CD4-positive, alpha-beta T cell treated with Interleukin-10 for 1 hour (primary cell): Measurements from ENCODE around the gene NME7.
A peak's percentile ranks its signal among the peaks of the same experiment; 100 is the strongest.

ENCODE experiments used
- DNase-seq: peaks from one replicate; pipeline ENCODE4 v3.0.0-alpha.2; 2020

The NME7 gene

DNA sequence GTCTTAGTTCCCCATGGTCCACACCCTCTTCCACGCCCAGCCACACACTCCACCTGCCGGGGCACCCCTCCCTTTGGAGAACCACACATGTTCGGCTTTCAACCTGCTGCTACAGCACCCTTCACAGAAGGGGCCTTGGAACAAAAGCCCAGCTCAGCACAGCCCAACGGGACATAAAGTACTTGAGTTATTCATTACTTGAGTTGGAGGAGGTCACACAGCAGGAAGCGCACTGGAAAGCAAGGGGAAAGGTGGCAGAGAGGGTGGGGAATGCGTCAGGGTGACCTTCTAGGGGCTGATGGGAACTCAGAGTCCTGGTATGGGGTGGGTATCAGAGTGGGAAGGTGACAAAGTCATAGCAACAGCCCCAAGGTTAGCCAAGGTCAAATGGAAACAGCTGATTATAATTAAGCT lies 264.1 kb downstream of the NME7 start:
- DNase-seq = no peak

DNA sequence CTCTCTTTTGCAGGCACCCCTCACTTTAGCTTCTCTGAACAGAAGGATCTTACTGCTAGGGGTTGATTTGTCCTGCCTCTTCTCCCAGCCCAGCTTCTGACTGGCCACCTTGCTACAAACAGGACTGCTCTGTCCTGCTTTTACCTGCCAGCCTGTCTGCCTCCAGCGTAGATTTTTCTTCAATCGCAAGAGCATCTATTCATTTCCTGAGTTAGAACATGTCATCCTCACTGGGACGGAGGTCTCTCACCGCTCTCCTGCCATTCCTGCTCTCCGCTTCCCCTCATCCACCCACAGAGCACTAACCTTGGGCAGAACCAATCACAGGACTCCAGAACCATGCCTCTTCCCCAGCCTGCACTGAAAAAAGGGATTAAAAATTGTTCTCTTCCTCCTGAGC lies 264.6 kb downstream of the NME7 start:
- no peak for DNase-seq

DNA sequence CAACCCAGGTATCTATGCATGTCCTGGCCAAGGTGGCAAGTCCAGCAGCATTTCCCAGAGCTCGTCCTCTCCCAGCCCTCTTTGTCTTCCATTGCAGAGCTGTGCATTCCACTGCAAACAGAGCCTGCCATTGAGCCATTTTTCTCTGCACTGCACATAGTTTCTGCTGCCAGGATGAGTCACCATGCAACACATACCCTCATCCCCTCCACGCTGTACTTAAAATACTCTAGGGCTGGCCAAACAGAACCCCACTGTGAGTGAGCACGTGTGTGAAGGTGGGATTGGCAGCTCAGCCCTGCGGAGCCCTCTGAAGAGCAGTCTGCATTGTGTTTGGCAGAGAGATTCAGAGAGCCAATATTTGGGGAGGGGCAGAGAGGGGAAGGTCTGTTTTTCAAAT lies 265.0 kb downstream of the NME7 start:
- DNase-seq = no peak

DNA sequence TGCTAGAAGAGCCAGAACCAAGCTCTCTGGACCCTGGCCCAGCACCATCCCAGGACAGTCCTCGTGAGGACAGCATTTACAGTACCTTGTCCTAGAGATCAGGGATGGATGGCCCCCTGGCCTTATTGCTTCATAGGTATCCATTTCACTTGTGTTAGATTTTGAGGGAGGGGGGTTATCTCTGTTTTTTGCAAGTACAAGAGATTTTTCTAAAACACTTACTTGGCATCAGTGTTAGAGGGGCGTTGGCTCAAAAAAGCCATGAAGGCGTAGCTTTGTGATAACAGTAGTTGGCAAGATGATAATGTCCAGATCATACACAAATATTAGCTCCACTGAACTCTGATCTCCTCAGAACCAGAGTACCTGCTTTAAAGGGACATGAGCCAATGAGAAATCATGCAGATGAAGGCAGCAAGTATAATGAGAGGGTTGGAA lies 266.9 kb downstream of the NME7 start:
- no peak for DNase-seq

DNA sequence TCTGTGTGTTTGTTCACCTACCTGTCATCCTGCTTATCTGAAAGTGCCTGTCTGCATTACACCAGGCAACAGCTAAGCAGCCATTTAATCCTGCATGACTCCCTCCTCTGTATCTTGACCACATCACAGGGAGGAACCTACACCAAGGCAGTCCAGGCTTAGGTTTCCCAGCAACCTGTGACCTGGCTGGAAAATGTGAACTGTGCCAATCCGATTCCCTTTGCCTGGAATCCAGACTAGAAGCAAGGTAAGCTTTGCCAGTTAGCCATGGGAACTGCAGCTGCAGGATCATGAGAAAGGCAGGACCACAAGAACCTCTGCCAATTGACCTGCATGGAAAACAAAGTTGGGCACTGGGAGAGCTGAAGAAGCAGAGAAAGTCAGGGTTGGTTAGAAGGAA lies 267.4 kb downstream of the NME7 start:
- no peak for DNase-seq

DNA sequence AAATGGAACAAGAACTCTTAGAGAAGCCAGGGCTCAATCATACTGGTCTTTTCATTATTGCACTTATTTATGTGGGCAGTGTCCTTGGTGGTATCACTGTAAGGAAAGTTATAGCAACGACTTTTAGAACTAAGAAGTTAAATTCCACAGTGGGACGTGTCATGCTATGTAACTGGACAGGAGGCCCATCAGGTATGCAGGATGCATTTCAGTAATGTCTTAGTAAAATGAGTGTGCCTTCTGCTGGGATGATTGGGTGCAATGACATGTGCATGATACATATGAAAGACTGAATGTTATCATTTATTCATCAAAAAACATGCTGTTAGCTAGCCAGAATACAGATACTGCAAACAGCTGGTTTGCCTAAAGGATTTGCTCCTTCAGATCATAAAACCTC lies 268.0 kb downstream of the NME7 start:
- DNase-seq = no peak

DNA sequence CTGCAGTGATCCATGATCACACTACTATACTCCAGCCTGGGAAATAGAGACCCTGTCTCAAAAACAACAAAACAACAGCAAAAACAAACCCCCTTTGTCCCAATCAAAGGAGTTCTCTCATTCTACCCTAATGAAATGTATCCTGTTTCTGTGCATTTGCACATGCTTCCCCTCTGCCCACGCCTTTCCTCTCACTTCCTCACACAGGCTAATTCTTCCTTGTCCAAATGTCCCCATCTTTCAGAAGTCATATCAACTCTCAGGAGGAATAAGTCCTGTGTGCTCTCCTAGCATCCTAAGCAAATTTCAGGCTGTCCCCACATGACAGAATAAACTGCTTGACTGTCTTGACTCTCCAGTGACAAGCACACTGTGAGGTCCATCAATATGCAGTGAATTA lies 269.2 kb downstream of the NME7 start:
- DNase-seq = no peak

DNA sequence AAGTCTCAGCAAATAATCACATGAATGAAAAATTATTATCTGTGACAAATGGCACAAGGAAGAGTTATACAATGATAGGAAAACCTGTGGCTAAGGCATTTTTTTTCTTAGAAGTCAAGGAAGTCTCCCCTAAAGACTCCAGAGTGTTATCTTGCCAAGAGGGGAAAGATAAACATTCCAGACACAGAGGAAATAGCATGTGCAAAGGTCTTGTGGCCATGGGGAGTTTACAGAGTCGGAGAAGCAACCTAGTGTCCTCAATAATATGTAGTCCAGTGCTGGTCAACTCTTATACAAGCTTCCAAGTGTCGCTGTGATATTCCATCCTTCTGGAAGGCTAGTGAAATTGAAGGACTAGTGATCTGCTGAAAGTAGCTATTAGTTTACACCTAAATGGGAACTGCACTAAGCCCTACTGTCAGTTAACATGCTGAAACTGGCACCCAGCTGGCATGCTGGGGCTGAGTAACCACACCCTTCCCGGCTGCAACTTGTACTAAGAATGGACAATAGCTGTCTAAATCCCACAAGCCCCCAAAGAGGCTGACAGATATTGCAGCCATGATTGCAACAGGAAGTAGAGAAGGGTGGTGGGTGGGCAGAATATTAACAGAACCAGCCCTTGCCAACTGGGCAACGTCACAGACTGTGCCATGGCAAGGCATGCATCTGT lies 272.6 kb downstream of the NME7 start:
- DNase-seq = no peak

DNA sequence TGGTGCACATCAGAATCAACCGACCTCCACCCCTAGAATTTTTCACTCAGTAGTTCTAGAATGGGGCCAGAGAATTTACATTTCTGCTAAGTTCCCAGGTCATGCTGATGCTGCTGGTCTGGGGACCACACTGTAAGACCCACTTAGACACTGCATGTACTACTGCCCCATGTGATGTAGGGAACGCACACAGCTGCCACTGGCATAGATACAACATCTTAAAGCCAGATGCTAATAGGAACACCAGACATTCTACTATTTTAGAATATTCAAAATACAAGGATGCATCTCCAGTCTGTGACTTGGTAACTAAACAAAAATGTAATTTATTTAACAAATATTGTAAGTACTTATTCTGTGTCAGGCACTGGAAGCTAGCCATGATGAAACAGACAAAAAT lies 275.2 kb downstream of the NME7 start:
- DNase-seq = no peak

DNA sequence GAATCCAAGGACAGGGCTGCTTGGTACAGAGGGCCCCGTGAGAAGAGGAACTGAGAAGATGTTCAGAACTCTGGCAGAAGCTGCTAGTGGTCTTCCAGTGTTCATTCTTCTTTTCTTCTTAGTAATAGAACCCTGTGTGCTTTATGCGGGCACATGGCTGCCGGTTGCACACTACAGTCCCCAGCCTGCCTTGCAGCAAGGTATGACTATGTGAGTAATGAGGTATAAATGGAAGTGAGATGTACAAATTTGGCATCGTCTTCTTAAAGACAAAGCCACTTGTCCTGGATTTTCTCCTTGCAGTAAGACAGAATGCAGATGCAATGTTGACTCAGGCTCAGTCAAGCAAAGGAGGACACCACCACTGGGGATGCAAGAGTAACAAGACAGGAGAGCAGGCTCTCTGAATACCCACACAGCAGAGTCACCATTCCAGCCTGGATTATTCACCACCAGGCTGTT lies 276.1 kb downstream of the NME7 start:
- no peak for DNase-seq

DNA sequence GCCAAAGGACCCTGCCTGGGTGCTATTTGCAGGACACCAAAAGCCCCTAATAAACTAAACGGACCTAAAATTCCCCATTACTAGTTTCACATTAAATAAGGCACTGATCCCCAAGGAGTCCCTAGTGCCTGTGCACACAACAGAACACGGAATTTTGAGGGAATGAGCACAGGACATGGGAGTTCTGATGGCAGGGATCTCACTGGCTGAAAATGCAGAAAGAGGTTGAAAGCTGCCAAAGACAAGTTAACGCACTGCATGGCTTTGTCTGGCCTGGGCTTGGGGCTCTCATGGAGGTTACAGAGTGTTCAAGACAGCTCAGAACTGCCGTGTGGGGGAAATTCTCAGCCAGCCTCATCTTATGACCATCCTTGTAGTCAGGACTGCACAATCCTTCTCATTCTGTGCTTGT lies 276.7 kb downstream of the NME7 start:
- no peak for DNase-seq

DNA sequence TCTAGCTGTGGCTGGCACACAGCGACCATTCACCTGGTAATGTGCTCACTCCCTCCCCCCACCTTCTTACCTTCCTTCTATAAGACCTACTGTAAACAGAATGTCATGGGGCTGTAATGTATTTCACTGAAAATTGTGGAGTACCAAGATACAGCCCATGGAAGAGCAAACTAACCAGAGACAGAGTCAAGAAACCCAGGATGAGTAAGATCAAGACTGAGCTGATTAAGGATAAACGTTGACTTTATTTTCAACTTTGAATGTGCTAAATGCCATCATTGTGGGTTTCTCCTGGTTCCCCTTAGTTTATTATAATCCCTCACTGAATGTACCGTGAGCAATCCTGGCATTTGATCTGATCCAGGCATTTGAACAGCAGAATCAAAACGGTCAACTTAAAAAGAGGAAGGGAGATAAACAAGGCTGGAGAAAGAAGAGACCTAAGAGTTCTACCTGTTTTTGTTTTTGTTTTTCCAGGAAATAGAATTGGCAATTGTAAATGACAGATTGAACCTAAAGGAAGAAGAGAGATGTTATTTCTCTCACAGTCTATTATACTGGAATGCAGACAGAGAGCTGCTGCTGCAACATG lies 277.2 kb downstream of the NME7 start:
- DNase-seq = no peak

DNA sequence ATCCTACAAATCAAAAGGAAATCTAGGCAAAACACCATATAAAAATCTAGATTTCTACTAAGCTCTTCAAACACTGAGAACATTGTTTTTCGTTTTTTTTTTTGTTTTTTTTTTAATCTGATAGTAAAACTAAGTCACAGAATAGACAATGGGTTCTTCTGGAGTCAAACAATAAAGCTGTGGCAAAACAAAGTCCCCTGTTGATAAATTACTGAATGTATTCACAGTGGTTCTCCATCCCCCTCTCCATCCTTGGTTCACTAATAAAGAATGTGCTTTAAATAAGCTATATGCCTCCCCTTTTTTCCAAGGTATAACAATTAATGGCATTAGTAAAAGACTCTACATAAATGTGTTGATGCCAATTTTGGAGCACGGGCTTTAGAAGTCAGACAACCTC lies 277.8 kb downstream of the NME7 start:
- DNase-seq = no peak

DNA sequence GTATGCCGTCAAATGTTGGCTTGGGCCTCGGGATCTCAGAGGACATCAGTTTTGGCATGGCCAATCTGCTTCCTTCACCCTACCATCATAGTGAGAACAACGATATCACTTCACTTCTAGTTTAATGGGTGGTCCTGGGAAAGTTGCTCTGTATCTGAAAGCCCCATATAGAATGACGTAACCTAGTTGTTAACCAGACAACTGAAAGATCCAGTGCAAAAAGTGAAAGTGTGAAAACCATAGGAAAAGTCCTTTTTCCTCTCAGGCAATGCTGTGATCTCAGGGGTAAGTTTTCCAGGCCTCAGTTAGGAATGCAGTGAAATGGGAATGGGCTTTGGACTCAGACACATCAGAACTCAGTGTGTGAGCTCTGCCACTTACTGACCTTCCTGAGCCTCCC lies 279.7 kb downstream of the NME7 start:
- DNase-seq = no peak

DNA sequence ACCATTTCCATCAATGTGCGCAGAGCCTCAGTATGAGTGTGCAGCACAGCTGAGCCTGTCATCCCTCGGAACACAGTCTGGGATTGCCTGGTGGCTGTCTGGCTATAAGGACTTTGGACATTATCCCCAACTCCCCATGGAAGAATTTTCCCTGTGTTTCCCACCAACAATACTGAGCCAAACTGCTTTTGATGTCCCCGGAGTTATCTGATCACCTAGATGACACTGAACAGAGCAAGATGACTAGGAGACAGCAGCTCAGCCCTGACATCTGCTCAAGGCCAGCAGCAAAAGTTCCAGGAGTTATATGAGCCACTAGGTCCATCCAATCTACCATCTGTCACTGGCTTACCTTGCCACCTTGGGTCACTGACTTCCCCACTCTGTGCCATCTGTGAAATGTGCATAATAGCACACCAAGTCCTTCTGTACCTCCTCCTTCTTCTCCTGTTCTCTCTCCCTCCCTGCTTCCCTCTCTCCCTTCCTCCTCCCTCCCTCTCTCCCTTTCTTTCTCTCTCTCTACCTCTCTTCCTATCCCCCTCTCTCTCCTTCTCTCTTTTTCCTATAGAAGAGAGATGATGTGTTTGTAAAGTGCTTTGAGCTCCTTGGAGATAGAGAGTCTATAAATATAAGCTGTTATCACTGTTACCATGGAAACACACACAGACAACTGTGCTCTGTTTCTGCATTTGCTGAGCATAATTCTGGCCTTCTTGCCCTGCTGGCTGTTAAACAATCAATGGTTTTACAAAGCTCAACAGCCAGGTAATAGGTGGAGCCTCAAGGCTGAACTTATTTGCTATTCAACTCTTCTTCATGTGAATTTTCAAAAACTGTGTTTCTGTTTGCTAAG lies 280.8 kb downstream of the NME7 start:
- peak; percentile 21 for DNase-seq

DNA sequence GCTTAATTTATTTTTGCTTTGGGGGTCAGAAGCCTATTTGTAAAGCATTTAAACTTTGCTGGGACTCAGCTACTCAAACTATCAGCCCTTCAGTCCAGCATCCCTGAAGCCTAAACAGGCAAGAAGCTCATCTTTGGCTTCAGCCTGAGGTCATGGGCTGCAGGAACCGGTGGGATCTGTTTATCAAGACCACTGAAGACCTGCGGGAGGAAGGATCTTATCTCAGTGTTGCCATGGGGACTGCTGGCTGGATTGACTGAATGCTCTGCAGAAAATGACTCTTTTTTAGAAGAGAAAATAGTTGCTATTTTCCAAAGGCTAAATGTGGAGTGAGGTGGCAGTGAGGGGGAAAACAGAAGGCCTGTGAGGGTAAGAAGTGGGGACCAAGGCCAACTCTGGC lies 281.7 kb downstream of the NME7 start:
- DNase-seq = no peak
